Limb (tissue), 2 donors: ENCODE measurements around the gene BRICD5.

Source experiments
- DNase-seq, 2 donors: peaks; one replicate each; pipeline ENCODE4 v3.0.0-alpha.2; 2016; ENCODE audit errors: extremely low spot score in 2 of 2

Gene BRICD5

GRCh38 chr16:2165861-2166260 is 44.8 kb downstream of the BRICD5 start:
- no peak for DNase-seq

GRCh38 chr16:2163211-2163881 is 47.3 kb downstream of the BRICD5 start:
- DNase-seq = no peak

GRCh38 chr16:2162676-2163118 is 48.0 kb downstream of the BRICD5 start:
- DNase-seq = no peak

GRCh38 chr16:2161911-2162310 is 48.8 kb downstream of the BRICD5 start:
- DNase-seq = no peak

- DNase-seq = no peak
Observed at GRCh38 chr16:2160915-2161551, 49.6 kb downstream of the BRICD5 start.
